Measurements from ENCODE around the gene RNF145.

- TF ChIP-seq POLR2A (IDR thresholded peaks at IDR 0.05; ENCODE audit: low read length) (no peak), GATA1 (IDR thresholded peaks at IDR 0.05; ENCODE audit: low read depth, low read length) (no peak)
Observed at GRCh38 chr5:159183247-159183646, 26.1 kb downstream of the RNF145 start.
